ENCODE data around the gene ALLC.

ALLC gene

GRCh38 chr2:3641841-3642421 is 16.1 kb upstream of the ALLC start:
- DNase-seq: no peak

- no peak for DNase-seq
Measured at GRCh38 chr2:3642521-3643215, 15.3 kb upstream of the ALLC start.

DNA sequence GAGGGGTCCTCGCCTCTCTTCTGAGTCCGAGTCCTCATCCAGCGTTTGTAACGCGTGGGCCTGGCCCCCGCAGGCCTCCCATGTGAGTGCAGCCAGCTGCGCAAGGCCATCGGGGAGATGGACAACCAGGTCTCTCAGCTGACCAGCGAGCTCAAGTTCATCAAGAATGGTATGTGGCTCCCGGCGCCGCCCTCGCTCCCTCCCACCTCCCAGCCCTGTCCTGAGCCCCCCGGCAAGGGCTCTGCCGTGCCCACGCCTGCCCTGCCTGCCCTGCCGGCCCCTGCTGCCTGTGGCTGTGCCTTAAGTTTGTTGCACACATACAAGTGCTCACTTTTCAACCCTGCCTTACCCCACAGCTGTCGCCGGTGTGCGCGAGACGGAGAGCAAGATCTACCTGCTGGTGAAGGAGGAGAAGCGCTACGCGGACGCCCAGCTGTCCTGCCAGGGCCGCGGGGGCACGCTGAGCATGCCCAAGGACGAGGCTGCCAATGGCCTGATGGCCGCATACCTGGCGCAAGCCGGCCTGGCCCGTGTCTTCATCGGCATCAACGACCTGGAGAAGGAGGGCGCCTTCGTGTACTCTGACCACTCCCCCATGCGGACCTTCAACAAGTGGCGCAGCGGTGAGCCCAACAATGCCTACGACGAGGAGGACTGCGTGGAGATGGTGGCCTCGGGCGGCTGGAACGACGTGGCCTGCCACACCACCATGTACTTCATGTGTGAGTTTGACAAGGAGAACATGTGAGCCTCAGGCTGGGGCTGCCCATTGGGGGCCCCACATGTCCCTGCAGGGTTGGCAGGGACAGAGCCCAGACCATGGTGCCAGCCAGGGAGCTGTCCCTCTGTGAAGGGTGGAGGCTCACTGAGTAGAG is 14.4 kb upstream of the ALLC start:
- DNase-seq: no peak

- DNase-seq: no peak
Measured at GRCh38 chr2:3644246-3644525, 13.8 kb upstream of the ALLC start.

DNA sequence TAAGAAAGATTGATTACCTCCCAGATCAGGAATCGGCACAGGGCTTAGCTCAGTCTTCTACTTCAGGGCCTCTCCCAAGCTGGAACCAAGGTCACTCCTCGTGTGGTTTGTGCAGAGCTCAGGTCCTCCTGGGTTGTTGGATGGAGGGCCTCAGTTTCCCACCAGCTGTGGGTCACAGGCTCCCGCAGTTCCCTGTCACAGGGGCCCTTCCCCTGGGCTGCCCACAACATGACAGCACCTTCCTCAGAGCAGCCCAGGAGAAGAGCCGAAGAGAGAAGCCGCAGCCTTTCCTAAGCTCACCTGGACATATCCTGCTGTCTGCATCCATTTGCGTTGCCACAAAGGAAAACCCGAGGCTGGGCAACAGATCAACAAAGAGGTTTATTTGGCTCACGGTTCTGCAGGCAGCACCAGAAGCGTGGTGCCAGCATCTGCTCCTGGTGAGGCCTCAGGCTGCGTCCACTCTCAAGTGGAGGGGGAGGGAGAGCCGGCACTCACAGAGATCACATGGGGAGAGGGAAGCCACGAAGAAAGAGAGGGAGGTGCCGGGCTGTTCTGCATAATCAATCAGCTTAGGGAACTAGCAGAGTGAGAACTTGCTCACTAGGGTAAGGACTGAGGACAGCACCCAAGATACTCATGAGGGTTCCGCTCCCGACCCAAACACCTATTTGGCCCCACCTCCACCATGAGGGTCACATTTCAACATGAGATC is 13.0 kb upstream of the ALLC start:
- no peak for DNase-seq

GRCh38 chr2:3645745-3646389 is 12.1 kb upstream of the ALLC start:
- no peak for DNase-seq

- no peak for DNase-seq
Measured at GRCh38 chr2:3646446-3646845, 11.6 kb upstream of the ALLC start.

GRCh38 chr2:3647246-3647645 is 10.8 kb upstream of the ALLC start:
- DNase-seq: no peak

GRCh38 chr2:3647831-3648651 is 10.0 kb upstream of the ALLC start:
- DNase-seq: no peak

DNA sequence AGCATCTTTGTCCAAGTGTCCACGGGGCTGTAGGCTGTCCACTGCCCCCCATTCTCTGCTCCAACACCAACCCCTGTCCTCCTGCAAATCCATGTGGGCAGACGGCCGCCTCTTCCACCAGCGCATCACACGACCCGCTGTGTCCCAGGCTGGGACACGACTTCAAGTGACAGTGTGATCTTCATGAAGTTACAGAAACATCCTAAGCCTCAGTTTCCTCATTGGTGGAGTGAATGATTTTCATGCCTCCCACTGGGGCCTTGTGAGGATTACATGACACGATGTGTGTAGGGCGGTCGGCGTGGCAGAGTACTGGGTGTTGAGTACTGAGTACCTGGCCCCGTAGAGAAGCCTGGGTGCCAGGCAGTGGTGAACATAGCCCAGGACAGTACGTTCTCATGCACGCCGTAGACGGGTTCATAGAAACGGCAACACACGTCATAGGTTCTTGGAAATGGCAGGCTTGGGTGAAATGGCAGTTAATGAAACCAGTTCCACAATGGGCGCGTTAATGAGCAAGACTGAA is 9.3 kb upstream of the ALLC start:
- no peak for DNase-seq

DNA sequence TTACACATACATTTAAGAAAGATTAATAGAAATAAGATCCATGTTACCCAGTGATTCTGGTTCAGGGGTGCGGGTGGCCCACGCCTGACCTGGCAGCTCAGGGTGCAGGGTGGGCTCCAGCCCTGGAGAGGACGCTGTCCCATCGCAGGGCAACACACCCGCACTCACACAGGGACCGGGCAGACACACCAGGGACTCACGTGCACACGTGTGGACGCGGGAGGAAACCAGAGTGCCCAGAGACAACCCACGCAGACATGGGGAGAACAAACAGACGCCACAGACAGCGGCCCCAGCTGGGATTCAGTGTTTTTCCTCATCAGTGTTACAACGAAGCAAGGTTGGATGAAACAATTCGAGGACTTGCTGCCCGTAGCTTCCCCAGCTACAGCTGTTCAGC is 8.4 kb upstream of the ALLC start:
- DNase-seq: no peak

DNA sequence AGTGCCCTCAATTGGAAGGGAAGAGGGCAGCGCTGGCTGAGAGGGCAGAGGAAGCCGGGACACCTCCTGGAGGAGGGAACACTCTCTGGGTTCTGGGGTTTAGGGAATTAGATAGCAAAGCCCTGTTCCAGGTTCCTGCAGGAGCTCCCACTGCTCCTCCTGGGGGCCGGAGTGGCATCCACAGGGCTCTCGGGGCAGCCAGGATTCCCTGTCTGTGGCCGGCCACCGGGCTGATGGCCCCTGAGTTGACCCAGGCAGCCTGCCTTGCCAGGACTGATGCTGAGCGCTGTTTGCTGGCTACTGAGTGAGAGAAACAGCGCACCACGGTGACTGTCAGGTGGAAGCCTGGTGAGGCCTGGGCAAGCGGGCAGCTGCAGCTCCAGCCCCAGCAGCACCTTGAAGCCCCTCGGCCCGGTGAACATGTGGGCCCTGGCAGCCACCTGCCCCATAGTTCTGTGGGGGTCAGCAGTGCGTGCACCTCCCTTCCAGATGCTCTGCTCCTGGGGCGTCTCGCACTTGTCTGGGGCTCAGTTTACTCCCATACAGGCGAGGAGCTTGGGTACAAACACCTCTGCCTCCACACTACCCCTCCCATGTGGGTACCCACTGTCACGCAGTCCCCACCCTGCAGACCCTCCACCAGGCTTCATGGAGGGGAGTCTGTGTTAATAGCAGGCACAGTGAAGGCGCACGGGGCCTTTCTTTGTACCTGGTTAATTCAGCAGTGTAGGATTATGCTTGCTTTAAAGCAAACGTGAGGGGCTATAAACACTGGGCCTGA is 7.7 kb upstream of the ALLC start:
- DNase-seq: no peak

- peak in 3 of 4 experiments; percentile 18 to 56 (median 36) for DNase-seq
Measured at GRCh38 chr2:3651691-3652648, 6.0 kb upstream of the ALLC start.

DNA sequence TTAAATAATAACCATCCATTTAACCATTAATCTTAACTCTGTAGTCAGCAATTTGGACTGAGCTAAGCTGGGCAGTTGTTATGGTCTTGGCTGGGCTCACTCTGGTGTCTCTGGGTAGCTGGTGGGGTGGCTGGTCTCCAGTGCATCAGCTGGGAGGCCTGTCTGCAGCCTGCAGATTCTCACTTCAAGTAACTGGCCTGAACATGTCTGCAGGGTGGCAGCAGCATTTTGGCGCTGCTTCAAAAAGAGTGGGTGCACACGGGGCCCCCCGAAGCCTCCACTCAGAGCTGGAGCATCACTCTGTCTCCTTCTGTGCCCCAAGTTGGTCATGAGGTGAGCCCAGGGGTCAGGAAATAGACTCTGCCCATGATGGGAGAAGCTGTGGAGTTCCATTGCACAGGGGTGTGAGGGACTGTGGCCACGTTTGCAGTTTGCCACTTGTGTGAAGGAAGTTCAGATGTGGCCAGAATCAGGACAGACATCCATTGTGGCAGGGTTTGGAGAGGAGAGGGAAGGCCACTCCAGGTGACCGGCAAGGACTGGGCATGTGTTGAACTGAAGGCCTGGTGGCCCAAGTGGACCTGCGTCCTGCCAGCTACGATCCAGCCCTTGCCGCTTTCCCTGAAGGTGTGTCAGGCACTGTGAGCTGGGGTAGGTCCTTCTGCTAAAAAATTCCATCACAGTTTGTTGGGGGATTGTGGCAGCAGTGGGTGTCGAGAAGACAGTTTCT is 4.9 kb upstream of the ALLC start:
- no peak for DNase-seq

DNA sequence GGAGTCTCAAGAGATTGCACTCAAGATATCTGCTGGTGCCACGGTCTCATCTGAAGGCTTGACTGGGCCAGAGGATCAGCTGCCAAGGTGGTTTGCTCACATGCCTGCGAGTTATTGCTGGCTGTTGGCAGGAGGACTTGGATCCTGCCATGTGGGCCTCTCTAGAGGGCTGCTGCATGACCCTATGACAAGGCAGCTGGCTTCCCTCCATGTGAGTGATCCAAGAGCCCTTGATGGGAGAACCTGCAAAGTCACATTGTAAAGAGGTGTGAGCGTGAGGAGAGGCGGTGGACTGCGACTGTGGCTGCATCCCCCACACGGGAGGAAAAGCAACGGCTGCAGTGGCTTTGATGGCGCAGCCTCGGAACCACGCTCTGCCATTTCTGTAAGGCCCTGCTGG is 4.0 kb upstream of the ALLC start:
- DNase-seq: no peak

DNA sequence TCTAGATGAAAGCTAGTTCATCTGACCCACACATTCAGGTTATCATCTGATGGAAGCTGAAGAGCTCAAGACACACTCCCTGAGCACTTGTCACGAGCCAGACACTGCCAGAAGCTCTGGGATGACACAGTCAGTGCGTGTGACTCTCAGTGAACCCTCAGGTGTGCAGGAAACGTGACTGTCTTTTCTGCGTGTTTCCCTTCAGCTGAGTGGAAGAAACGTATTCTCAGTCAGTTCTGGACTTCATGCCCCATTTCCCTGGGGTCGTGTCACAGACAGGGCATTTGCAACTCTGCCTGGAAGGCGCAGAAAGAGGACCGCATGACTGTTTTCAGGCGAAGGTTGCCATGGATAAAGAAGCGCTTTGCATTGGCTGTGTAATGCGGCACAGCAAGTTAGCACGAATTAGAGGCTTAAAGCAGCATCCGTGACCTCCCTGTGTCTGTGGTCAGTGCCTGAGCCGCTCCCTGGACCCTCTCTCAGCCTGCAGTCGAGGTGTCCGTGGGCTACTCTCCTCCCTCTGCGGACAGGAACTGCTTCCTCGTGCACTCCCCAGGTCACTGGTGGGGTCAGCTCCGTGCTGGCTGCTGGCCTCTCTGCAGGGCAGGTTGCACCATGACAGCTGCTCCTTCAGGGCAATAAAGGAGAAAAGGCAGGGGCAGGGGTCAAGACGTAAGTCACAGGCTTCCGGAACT is 3.3 kb upstream of the ALLC start:
- DNase-seq: no peak

- no peak for DNase-seq
Measured at GRCh38 chr2:3655871-3656761, 1.9 kb upstream of the ALLC start.
